HCT116 (cell line): ENCODE results near the gene SCN4A. TPM values are rescaled to one million over a fixed set of nuclear protein-coding genes. Genes with fewer than 3 reads are reported as not detected.
"Not testable (repeated sequence)": the region's sequence is repeated elsewhere in the genome, so short reads cannot be mapped to it uniquely, and the experiment has no call there.

ENCODE experiments used
- ATAC-seq: fragments of 200-7000 bp; cut with Tn5 transposase; 2 replicates; pipeline ENCODE4 v1.9.1; 2020; ENCODE audit warnings: mild to moderate bottlenecking, moderate library complexity
- BruUV-seq: library from RNA; stranded (reverse); fragments of 400-500 nt; replicated peaks from 2 replicates; lab custom pipeline; 2021; lab: Mats Ljungman, UMichigan
- CTCF ChIA-PET: fragments of 300-600 bp; sonication (Branson Sonifier 250); formaldehyde crosslinking; loops from one replicate; lab custom pipeline; 2021; ENCODE audit warnings: antibody characterized with exemption; lab: Charles Lee
- POLR2A ChIA-PET: fragments of 300-600, 350-600 bp; sonication (Branson Sonifier 250); formaldehyde crosslinking; loops from one replicate; lab custom pipeline; 2021; ENCODE audit warnings: antibody characterized with exemption; lab: Charles Lee
- RAD21 ChIA-PET, 2 experiments: fragments of 300-600 bp; sonication (Branson Sonifier 250); formaldehyde crosslinking; loops; one replicate each; lab custom pipeline; 2023; ENCODE audit warnings: low total read pairs in 2 of 2; ENCODE audit not compliant: uncharacterized antibody in 2 of 2, unreplicated experiment in 2 of 2, low non-redundant PET in 1 of 2; lab: Charles Lee
- DNase-seq: peaks from one replicate; pipeline ENCODE4 v3.0.0-alpha.2; 2010; ENCODE audit warnings: low read depth, low spot score
- H2AFZ ChIP-seq: fragments of 200-600 bp; shearing (Covaris generic), sonication (generic); 2 replicates; pipeline ENCODE4 v1.6.1; 2017; ENCODE audit warnings: low read depth, mixed run types, mixed read lengths, antibody characterized with exemption, low read length; ENCODE audit not compliant: poor library complexity, severe bottlenecking
- H3K27ac ChIP-seq: 2 replicates; pipeline ENCODE4 v1.5.1; 2012; ENCODE audit warnings: low read depth, low read length
- H3K27me3 ChIP-seq: fragments of 200-600 bp; sonication (generic); 2 replicates; pipeline ENCODE4 v1.6.1; 2016; ENCODE audit warnings: mixed run types, low read length, mixed read lengths; ENCODE audit not compliant: insufficient read depth
- H3K36me3 ChIP-seq, 2 experiments: fragments of 200-500 bp in 1 of 2; fragments of 200-600 bp in 1 of 2; sonication (Bioruptor generic) in 1 of 2; sonication (generic) in 1 of 2; 2 replicates each; pipeline versions ENCODE4 v1.5.1 to v1.6.1; 2014 to 2016; ENCODE audit warnings: low read length in 2 of 2, inconsistent platforms in 1 of 2, mixed read lengths in 1 of 2, mixed run types in 1 of 2; ENCODE audit not compliant: insufficient read depth in 2 of 2, control insufficient read depth in 1 of 2
- H3K4me1 ChIP-seq, 2 experiments: fragments of 200-600 bp in 1 of 2; sonication (generic) in 1 of 2; 2 replicates each; pipeline versions ENCODE4 v1.5.1 to v1.6.1; 2012 to 2017; ENCODE audit warnings: low read length in 2 of 2, inconsistent platforms in 1 of 2, mild to moderate bottlenecking in 1 of 2, mixed read lengths in 1 of 2, mixed run types in 1 of 2, moderate library complexity in 1 of 2; ENCODE audit not compliant: insufficient read depth in 2 of 2, control insufficient read depth in 1 of 2
- H3K4me2 ChIP-seq: fragments of 200-600 bp; sonication (generic); 2 replicates; pipeline ENCODE4 v1.6.1; 2017; ENCODE audit warnings: mixed run types, low read length, mixed read lengths
- H3K4me3 ChIP-seq, 2 experiments: fragments of 200-600 bp in 1 of 2; sonication (generic) in 1 of 2; replicated peaks in 1 of 2; 2 replicates each; pipeline ENCODE4 v1.5.1; 2011 to 2016; ENCODE audit warnings: low read length in 2 of 2, control low read depth in 1 of 2, low read depth in 1 of 2, mild to moderate bottlenecking in 1 of 2, mixed read lengths in 1 of 2, mixed run types in 1 of 2
- H3K79me2 ChIP-seq: fragments of 200-600 bp; sonication (generic); 2 replicates; pipeline ENCODE4 v1.6.1; 2017; ENCODE audit warnings: mild to moderate bottlenecking, mixed run types, low read length, moderate library complexity, mixed read lengths; ENCODE audit not compliant: insufficient read depth
- H3K9ac ChIP-seq: fragments of 200-600 bp; sonication (generic); 2 replicates; pipeline ENCODE4 v1.6.1; 2016; ENCODE audit warnings: low read length, mixed read lengths
- H3K9me2 ChIP-seq: fragments of 200-600 bp; sonication (generic), shearing (Covaris generic); 2 replicates; pipeline ENCODE4 v1.6.1; 2017; ENCODE audit warnings: mixed run types, mild to moderate bottlenecking, moderate library complexity; ENCODE audit not compliant: insufficient read depth
- H3K9me3 ChIP-seq, 2 experiments: fragments of 200-500 bp in 1 of 2; fragments of 200-600 bp in 1 of 2; sonication (Bioruptor generic) in 1 of 2; sonication (generic) in 1 of 2; 2 replicates each; pipeline ENCODE4 v1.6.1; 2014 to 2017; ENCODE audit warnings: low read length in 2 of 2, mixed read lengths in 2 of 2, inconsistent platforms in 1 of 2, low read depth in 1 of 2, mild to moderate bottlenecking in 1 of 2, mixed run types in 1 of 2, moderate library complexity in 1 of 2; ENCODE audit not compliant: control insufficient read depth in 1 of 2, insufficient read depth in 1 of 2
- H4K20me1 ChIP-seq: fragments of 200-600 bp; sonication (generic), shearing (Covaris generic); 2 replicates; pipeline ENCODE4 v1.6.1; 2017; ENCODE audit warnings: mixed run types, mild to moderate bottlenecking, moderate library complexity; ENCODE audit not compliant: insufficient read depth
- intact Hi-C: fragments of 100-400 bp; cut with micrococcal nuclease; formaldehyde crosslinking; loops from 2 replicates; pipeline ENCODE4 v1.10.0; 2022
- total RNA-seq: library from RNA; stranded (reverse); gene quantifications from one replicate; pipeline ENCODE4 v1.2.1, GENCODE V29; 2021; ENCODE audit not compliant: unreplicated experiment

SCN4A gene
- total RNA-seq, 1 experiment from 2014 or later: 2.7 TPM

DNA sequence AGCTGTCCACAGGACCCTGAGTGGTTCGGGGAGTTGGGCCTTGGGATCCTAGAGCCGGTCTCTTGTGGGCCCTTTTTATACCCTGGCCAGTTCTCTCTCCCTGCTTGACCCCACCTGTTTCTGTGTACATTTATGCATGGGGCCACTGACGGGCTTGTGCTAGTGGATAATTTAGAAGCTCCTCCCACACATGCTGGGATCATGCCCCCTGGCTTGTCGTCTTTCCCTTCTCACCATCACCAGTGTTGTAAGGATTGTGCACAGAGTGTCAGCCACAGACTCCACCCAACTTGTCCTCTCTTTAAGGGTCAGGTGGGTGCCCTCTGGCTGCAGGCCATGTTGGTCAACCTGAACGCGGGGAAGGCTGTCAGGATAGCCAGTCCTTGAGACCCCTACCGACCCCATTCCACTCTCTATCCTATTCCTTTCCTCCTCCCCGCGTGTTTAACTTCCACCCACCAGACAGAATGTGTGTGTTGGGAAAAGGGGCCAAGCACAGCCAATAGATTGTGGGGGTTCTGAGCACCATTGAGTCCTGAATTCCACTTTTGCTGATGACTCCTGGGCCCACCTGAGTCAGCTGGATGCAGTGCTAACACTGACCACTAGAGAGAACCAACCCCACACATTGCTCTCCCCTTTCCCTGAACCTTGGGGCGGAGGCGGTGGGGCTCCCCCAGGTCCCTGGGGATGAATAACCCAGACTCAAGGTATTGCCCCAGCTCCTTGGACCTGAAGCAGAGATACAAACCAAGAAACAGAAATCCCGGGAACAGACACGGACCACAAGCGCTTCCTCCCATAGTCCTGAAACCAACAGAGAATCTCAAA lies 76.0 kb downstream of the SCN4A start, which contains the start of gene CSH1:
CSH1 (minus strand) TSS at position 51 of the 831 bp plus-strand sequence. CDS start 63 bp downstream, outside the sequence.
- RAD21 ChIA-PET, H3K4me3 ChIP-seq, H4K20me1 ChIP-seq, H3K27me3 ChIP-seq, H3K4me1 ChIP-seq, DNase-seq, H3K9me2 ChIP-seq, intact Hi-C loops, H3K79me2 ChIP-seq, H2AFZ ChIP-seq, H3K36me3 ChIP-seq, BruUV-seq, POLR2A ChIA-PET, H3K4me2 ChIP-seq, H3K27ac ChIP-seq, H3K9ac ChIP-seq, H3K9me3 ChIP-seq: not testable (repeated sequence)
- CTCF ChIA-PET: interaction anchor here (1.2 kb wide), 1 partner anchor 22 kb away, joined by 3 read pairs; the partner anchor contains the start of gene GH1
- ATAC-seq: peak; percentile 80

DNA sequence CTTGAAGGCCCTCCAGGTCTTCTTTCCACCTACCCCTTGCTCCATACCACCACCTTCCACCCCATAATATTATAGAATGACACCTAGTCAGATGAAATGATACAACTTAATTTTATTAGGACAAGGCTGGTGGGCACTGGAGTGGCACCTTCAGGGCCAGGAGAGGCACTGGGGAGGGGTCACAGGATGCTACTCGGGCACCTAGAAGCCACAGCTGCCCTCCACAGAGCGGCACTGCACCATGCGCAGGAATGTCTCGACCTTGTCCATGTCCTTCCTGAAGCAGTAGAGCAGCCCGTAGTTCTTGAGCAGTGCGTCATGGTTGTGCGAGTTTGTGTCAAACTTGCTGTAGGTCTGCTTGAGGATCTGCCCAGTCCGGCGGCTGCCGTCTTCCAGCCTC lies 77.9 kb downstream of the SCN4A start:
- DNase-seq, RAD21 ChIA-PET, H4K20me1 ChIP-seq, POLR2A ChIA-PET, H3K27ac ChIP-seq, ATAC-seq, H3K9me2 ChIP-seq, H3K36me3 ChIP-seq, H3K27me3 ChIP-seq, intact Hi-C loops, H2AFZ ChIP-seq, H3K4me1 ChIP-seq, H3K4me3 ChIP-seq, H3K4me2 ChIP-seq, H3K9me3 ChIP-seq, BruUV-seq, H3K79me2 ChIP-seq, H3K9ac ChIP-seq, CTCF ChIA-PET: not testable (repeated sequence)

- BruUV-seq, H3K36me3 ChIP-seq, H3K4me1 ChIP-seq, H3K27me3 ChIP-seq, POLR2A ChIA-PET, H2AFZ ChIP-seq, RAD21 ChIA-PET, H3K4me2 ChIP-seq, DNase-seq, H3K79me2 ChIP-seq, ATAC-seq, H3K9ac ChIP-seq, H3K9me2 ChIP-seq, intact Hi-C loops, H3K4me3 ChIP-seq, H3K27ac ChIP-seq, H4K20me1 ChIP-seq, H3K9me3 ChIP-seq: not testable (repeated sequence)
- CTCF ChIA-PET: interaction anchor here (1.2 to 1.5 kb wide), 3 partner anchors 10 to 28 kb away, joined by 4 to 5 read pairs (median 4); no protein-coding TSS in a partner anchor
Measured at GRCh38 chr17:63894021-63894420, 78.7 kb downstream of the SCN4A start.
